Endothelial cell of umbilical vein (primary cell): ENCODE measurements around the gene VEPH1.

Experiments
- EZH2 ChIP-seq: IDR thresholded peaks from 2 replicates; pipeline ENCODE4 v1.6.1; 2012; ENCODE audit warnings: borderline replicate concordance, low read depth, mild to moderate bottlenecking, moderate library complexity, low read length, inconsistent platforms; ENCODE audit not compliant: severe bottlenecking
- GATA2 ChIP-seq: IDR thresholded peaks from 2 replicates; pipeline ENCODE4 v1.7.0; 2011; ENCODE audit warnings: low read depth, mild to moderate bottlenecking, moderate library complexity, mixed read lengths, low read length; ENCODE audit not compliant: insufficient read length, insufficient read depth
- MYC ChIP-seq: IDR thresholded peaks from one replicate; pipeline ENCODE4 v1.6.1; 2011; ENCODE audit warnings: mild to moderate bottlenecking, low read depth, low read length
- POLR2A ChIP-seq: IDR thresholded peaks from 2 replicates; pipeline ENCODE4 v1.6.1; 2012; ENCODE audit warnings: low read depth, mild to moderate bottlenecking, control low read depth, low read length
- POLR2AphosphoS5 ChIP-seq: IDR thresholded peaks from 2 replicates; pipeline ENCODE4 v1.6.1; 2012; ENCODE audit warnings: low read depth, mild to moderate bottlenecking, control low read depth, low read length, moderate library complexity; ENCODE audit not compliant: insufficient read depth
- TF ChIP-seq, protein P1 (sequence below), 2 donors: IDR thresholded peaks; 1 replicate in 1 of 2; 2 replicates in 1 of 2; pipeline ENCODE4 v1.5.1; 2011; ENCODE audit warnings: low read length in 2 of 2, mild to moderate bottlenecking in 2 of 2, moderate library complexity in 2 of 2, control low read depth in 1 of 2, inconsistent platforms in 1 of 2, low read depth in 1 of 2; ENCODE audit not compliant: insufficient read depth in 1 of 2; ENCODE audit errors: extremely low read depth in 1 of 2
- TF ChIP-seq, protein P2 (sequence below): IDR thresholded peaks from 2 replicates; pipeline ENCODE4 v1.6.1; 2011; ENCODE audit not compliant: insufficient read depth, insufficient read length

GRCh38 chr3:157522648-157523047, 19.4 kb upstream of the VEPH1 start:
- no peak for TF ChIP-seq POLR2AphosphoS5
- TF ChIP-seq, protein P1, sequence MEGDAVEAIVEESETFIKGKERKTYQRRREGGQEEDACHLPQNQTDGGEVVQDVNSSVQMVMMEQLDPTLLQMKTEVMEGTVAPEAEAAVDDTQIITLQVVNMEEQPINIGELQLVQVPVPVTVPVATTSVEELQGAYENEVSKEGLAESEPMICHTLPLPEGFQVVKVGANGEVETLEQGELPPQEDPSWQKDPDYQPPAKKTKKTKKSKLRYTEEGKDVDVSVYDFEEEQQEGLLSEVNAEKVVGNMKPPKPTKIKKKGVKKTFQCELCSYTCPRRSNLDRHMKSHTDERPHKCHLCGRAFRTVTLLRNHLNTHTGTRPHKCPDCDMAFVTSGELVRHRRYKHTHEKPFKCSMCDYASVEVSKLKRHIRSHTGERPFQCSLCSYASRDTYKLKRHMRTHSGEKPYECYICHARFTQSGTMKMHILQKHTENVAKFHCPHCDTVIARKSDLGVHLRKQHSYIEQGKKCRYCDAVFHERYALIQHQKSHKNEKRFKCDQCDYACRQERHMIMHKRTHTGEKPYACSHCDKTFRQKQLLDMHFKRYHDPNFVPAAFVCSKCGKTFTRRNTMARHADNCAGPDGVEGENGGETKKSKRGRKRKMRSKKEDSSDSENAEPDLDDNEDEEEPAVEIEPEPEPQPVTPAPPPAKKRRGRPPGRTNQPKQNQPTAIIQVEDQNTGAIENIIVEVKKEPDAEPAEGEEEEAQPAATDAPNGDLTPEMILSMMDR (IDR thresholded peaks at IDR 0.05; ENCODE audit: extremely low read depth in 1 of 2, insufficient read depth in 1 of 2, low read depth in 1 of 2, low read length in 2 of 2), result no peak
- no peak for TF ChIP-seq POLR2A
- TF ChIP-seq GATA2, result no peak
- TF ChIP-seq EZH2, result no peak
- TF ChIP-seq, protein P2, sequence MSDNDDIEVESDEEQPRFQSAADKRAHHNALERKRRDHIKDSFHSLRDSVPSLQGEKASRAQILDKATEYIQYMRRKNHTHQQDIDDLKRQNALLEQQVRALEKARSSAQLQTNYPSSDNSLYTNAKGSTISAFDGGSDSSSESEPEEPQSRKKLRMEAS, result no peak
- no peak for TF ChIP-seq MYC
